GM10847 (cell line): Measurements from ENCODE around the gene RBM19.

Experiments used
- POLR2A ChIP-seq: IDR thresholded peaks from 2 replicates; pipeline ENCODE4 v1.6.1; 2011; ENCODE audit not compliant: insufficient read length; ENCODE audit errors: extremely low read depth

The RBM19 gene

GRCh38 chr12:113812411-113813228 lies 153.5 kb downstream of the RBM19 start:
- no peak for TF ChIP-seq POLR2A

GRCh38 chr12:113808095-113808951 lies 157.8 kb downstream of the RBM19 start:
- no peak for TF ChIP-seq POLR2A

GRCh38 chr12:113805673-113806072 lies 160.5 kb downstream of the RBM19 start:
- TF ChIP-seq POLR2A = no peak

GRCh38 chr12:113804961-113805600 lies 161.0 kb downstream of the RBM19 start:
- TF ChIP-seq POLR2A = no peak

GRCh38 chr12:113803759-113804140 lies 162.4 kb downstream of the RBM19 start:
- no peak for TF ChIP-seq POLR2A

GRCh38 chr12:113802966-113803758 lies 163.0 kb downstream of the RBM19 start:
- TF ChIP-seq POLR2A = no peak

- no peak for TF ChIP-seq POLR2A
Measured at GRCh38 chr12:113802000-113802749, 163.9 kb downstream of the RBM19 start.

- no peak for TF ChIP-seq POLR2A
Measured at GRCh38 chr12:113800201-113800600, 165.9 kb downstream of the RBM19 start.

GRCh38 chr12:113798552-113798951 lies 167.6 kb downstream of the RBM19 start:
- no peak for TF ChIP-seq POLR2A

- no peak for TF ChIP-seq POLR2A
Measured at GRCh38 chr12:113797535-113797868, 168.6 kb downstream of the RBM19 start.

GRCh38 chr12:113796852-113797534 lies 169.1 kb downstream of the RBM19 start:
- no peak for TF ChIP-seq POLR2A

GRCh38 chr12:113796066-113796827 lies 169.9 kb downstream of the RBM19 start:
- no peak for TF ChIP-seq POLR2A

GRCh38 chr12:113795445-113795844 lies 170.7 kb downstream of the RBM19 start:
- no peak for TF ChIP-seq POLR2A
